GM21360 (cell line): ENCODE results near the gene DENND11.

Source experiments
- ATAC-seq: cut with Tn5 transposase; IDR thresholded peaks from one replicate; pipeline ENCODE4 v1.9.1; 2021; ENCODE audit warnings: mild to moderate bottlenecking, moderate library complexity; ENCODE audit not compliant: unreplicated experiment

The DENND11 gene

DNA sequence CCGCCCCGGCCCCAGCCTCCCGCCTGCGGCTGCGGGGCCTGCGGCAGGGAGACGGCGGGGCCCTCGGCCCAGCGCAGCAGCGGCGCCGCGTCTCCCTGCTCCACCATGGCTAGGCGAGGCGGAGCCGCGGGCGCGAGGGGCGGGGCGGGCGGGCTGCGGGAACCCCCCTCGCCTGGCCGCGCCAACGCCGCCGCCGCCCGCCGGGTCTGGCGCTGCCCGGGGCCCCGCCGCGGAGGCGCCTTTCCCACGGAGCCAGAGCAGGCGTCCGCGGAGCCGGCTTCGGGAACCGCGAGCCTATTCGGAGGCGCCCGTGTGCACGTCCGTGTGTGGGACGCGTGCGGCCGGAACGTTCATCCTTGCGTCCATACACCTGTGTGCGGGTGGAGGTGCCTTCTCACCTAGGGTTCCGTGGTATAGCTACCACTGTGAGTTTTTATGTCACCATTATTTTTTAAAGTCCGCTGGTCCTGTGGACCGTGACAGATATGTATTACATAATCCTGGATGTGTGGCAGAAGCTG, at the start of gene DENND11:
Gene DENND11, minus strand, starts transcription at position 120 of the 521 bp plus-strand sequence. Its CDS starts 13 bp downstream, at position 107.
- ATAC-seq: peak; percentile 74

GRCh38 chr7:141748396-141748795, 46.4 kb upstream of the DENND11 start:
- ATAC-seq: no peak

DNA sequence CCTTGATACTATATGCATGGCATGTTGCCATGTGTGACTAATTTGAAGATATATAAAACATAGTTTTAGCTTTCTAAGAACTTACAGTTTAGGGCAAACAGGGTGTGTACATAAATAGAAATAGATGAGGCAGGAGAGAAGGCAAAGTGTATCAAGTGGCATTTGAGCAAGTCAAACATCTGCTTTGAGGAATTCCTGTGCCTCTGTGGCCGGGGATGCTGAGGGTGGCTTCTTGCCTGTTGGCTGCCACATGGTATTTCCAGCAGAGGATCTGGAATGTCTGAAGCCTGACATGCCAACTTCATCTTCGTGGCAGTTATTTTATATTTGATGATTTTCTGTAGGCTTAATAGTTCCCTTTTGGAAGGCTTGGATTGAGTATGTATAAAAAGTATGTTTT, 42.2 kb upstream of the DENND11 start:
- ATAC-seq: no peak

DNA sequence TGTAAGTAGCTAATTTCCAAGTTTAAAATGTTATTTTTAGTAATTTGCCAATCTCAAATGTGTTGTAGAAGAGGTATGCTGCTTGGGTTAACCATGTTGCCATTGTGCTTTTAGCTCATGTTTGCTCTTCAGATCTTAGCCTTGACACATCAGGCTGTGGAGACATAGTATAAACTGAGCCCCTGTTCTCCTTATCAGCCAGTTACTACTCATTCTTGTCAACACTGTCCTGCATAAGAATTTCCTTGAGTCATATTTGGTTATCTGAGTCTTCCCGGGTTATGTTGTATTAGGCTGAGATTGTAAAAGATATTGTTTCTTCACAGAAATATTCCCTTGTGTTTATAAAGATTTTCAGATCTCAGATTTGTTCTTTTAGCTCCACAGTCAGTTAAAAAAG, 40.3 kb upstream of the DENND11 start:
- no peak for ATAC-seq

DNA sequence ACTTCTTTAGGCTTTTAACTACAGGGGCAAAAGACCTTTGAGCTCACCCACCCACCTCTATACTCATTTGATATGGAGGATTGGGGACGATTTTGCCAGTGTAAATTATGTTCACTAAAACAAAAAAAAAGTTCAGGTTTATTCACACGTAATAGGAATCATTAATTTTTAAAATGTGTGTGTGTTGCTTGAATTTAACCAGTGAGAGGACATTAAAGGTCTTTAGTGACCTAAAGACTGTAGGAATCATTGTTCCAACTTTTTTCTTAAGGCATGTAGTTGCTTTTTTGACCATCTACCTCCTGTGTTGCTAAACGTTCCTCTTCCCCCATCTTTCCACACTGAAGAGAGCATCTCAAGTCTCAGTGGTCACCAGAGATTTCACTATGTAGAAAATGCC, 37.3 kb upstream of the DENND11 start:
- ATAC-seq: no peak

DNA sequence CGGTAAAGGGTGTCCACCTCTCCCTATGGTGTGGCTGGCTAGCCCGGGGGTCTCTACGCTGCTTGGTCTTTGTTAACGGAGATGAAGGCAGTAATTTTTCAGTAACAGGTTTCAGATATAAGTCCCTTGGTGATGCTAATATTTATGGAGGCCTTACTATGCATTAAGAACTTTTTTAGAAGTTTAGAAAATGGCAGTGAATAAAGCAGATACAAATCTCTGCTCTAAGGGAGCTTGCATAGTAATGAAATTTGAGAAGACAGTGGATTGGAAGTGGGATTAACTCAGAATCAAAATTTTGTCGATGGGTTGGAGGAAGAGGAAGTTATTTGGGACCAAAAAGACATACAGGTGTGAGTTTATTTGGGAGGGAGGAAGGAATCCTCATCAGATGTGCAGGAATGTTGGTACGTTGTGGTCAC, 36.6 kb upstream of the DENND11 start:
- ATAC-seq: no peak

- ATAC-seq: peak; percentile 89
These were observed 36.0 kb upstream of the DENND11 start, which contains the start of gene SSBP1 for GRCh38 chr7:141737836-141738591. Gene SSBP1 (plus strand): TSS chr7:141738358. CDS start chr7:141739167, 809 bp downstream.

GRCh38 chr7:141737118-141737835, 35.3 kb upstream of the DENND11 start:
- no peak for ATAC-seq

- no peak for ATAC-seq
These were observed 29.6 kb upstream of the DENND11 start for GRCh38 chr7:141731476-141732149.

DNA sequence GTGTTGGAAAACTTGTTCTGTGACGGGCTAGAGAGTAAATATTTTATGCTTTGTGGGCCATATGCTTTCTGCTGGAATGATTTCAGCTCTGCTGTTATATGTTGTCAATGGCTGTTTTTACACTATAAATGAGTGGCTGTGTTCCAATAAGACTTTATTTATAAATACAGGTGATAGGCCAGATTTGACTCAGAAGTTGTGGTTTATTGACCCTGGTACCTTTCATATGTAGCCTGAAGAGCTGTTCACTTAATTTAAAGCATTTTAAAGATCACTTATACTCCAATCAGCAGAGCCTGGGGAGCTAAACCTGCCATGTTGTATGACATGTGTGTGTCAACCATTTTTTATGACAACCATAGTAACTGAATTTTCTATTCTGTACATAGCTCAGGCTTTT, 27.1 kb upstream of the DENND11 start:
- ATAC-seq: no peak

DNA sequence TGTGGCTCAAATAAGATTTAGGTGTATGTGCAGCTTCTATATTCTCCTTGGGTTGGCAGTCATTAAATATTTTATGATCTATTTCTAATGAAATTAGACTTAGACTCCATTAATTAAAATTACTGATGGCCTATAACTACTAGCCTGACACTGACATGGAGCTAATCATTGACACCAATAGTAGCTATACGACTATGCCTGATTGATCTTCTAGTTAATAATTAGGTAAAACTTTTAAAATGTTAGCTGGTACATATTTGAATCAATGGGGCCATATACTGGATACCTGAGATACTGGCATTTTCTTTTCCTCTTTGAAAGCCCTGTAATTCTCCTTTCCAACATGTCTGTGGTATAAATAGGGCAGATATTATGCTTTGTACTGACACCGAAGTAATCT, 20.6 kb upstream of the DENND11 start:
- ATAC-seq: no peak

DNA sequence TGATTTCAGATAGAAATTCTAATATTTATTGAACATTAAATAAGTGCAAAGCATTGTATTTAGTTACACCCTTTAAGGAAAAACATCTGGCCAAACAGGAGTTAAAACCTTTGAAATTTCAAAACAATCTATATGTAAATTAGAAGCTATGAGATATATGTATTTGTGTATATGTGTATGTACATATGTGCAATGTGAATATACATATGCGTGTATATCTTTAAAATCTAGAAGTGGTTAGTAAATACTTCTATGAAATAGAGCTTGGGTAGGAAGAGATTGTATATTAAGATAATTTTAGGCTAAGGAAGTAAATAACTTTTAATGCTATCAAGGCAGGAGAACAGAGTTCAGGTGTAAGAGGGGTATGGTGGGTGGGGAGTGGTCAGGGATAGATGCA, 15.5 kb upstream of the DENND11 start:
- ATAC-seq: no peak

DNA sequence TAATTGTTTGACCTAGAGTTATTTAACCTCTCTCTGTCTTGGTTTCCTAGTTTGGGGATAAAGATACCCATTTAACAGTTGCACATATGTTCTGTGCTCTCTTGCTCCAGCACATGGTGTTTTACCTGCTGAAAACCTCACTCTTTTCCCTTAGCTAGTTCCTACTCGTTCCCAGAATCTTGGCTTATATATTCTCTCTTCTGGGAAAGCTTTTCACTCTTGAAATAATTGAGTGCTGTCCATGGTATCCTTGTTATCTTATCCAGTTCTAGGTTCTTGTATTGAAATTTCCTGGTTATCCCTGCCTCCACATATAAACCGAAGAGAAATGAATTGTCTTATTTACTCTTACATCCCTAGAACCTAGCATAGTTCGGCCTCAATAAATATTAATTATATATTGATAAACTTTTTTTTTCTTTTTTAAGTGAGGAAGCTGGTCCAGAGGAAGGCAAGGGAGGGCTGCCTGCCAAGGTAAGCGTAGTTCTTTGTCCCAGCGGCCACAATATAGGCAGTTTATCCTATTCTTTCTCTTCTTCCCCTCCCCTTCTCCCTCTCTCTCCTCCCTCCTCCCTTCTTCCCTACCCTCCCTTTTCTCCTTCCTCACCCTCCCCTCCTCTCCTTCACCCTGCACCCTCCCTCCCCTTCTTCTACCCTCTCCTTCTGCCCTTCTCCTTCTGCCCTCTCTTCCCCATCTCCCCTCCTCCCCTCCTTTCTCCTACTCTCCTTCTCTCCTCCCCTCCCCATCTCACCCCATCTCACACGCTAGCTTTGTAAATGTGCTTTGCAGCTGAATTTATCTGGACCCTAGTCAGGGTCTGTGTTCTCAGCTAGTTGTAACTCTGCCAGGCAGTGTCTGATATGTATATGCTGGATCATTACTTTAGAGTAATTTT, 14.1 kb upstream of the DENND11 start:
- ATAC-seq: no peak

DNA sequence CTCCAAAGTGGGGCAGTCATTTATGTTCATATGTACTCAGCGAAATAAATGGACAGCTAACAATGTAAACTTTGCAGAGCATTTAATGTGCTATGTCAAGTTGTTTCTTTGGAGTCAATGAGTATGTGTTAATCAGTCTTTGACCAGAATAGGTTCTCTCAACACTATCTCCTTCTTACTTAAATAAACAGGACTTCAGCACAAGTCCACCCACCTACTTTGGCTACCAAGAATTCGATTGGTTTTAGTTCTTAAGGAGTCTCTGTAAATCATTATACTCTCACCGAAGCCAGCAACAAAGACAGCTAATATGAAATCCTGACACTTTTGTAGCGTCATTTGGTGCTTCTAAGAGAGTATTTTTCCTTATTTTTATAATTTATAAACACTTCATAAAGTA, 13.1 kb upstream of the DENND11 start:
- ATAC-seq: no peak

- no peak for ATAC-seq
These were observed 12.6 kb upstream of the DENND11 start for GRCh38 chr7:141714571-141714970.

GRCh38 chr7:141713890-141714289, 11.9 kb upstream of the DENND11 start:
- ATAC-seq: no peak

DNA sequence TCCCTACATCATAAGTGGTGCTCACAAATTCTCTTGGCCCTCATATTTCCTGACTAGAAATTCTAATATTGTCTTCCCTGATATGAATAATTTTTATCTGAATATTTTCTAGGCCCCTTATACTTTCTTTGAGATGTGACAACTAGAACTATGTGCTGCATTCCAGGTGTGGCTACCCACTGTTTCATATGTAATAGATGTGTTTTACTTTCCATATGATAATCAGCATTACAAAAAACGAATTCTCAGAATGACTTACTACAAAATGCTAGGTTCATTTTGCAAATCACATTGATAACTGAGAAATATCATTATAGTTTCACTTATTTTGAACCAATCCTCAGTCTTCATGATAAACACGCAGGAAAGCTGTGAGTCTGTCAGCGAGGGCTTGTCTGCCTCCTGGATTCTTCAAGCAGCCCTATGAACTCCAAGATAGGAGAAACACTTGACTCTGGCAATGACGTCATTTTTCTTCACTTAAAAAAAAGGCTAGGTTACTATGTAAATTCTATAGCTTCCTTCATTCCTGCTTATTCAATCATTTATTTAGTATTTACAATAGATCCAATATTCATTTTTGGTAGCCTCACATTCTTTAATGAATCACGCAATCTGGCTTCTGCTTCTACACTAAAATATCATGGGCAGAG, 10.8 kb upstream of the DENND11 start:
- ATAC-seq: no peak

GRCh38 chr7:141710301-141710700, 8.3 kb upstream of the DENND11 start:
- ATAC-seq: no peak

DNA sequence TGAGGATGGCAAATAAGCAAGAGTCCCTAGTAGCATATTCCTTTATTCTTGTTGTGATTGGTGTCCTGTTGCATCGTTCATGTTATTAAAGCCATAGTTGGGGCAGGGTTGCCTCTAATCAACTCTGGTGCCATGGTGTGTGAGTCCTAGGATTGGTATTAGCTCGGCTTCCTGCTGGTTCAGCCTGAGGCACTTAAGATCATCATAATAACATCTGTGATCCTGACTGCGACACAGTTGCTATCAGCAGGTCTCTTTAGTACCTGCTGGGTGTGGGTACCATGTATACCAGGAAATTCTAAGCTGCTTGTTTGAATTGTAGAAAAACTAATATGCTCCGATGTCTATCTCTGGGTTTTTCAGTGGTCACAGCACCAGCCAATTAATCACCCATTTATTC, 7.8 kb upstream of the DENND11 start:
- no peak for ATAC-seq

DNA sequence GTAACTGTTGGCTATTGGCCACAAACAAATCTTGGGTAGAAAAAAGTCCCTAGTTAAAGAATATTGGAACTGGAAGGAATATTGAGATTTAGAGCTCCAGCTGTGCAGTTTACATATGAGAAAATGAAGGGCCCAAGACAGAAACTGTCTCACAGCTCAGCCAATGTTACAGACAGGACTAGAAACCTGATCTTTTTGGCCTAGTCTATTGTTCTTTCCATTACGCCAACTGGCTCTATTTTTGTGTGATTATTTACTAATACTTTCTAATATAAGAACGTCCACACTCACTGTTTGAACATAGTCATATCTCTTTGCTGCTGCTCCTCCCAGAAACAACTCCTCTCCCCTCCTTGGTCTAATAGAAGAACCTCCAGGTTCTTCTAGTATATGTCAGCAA, 7.4 kb upstream of the DENND11 start:
- no peak for ATAC-seq
